DND-41 (cell line): ENCODE measurements around the gene RAPGEF5.

Source experiments
- EZH2 ChIP-seq: IDR thresholded peaks from 3 replicates; pipeline ENCODE4 v1.6.1; 2012; ENCODE audit warnings: borderline replicate concordance, low read depth, mild to moderate bottlenecking, moderate library complexity, low read length, inconsistent platforms; ENCODE audit not compliant: severe bottlenecking
- TF ChIP-seq, protein P1 (sequence below): IDR thresholded peaks from 2 replicates; pipeline ENCODE4 v1.5.1; 2012; ENCODE audit warnings: borderline replicate concordance, low read length, moderate library complexity, mild to moderate bottlenecking; ENCODE audit not compliant: poor library complexity, severe bottlenecking; ENCODE audit errors: extremely low read depth

DNA sequence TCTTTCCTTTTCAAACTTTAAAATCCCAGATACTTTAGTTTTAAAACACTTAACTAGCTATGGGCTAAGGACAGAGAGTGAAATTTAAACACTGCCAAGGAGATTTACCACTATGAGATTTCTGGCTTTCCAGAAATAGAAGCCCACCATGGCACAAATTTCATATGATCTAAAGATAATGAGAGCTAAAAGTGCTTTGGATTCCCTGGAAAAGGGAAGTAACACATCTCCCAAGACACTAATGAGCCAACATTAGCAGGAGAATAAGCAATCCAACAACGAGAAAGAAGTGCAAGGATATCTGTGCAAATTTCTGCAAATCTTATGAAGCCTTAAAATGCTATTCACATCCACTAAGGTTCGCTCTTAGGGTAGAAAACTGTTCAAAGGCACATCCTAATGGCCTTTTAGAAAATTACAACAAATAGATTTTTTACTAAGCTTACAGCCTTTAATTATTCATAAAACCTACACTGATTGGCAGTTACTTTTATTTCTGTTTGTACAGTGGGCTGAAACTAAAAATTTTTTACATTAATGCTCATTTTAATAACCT, 100.3 kb downstream of the RAPGEF5 start:
- TF ChIP-seq, protein P1, sequence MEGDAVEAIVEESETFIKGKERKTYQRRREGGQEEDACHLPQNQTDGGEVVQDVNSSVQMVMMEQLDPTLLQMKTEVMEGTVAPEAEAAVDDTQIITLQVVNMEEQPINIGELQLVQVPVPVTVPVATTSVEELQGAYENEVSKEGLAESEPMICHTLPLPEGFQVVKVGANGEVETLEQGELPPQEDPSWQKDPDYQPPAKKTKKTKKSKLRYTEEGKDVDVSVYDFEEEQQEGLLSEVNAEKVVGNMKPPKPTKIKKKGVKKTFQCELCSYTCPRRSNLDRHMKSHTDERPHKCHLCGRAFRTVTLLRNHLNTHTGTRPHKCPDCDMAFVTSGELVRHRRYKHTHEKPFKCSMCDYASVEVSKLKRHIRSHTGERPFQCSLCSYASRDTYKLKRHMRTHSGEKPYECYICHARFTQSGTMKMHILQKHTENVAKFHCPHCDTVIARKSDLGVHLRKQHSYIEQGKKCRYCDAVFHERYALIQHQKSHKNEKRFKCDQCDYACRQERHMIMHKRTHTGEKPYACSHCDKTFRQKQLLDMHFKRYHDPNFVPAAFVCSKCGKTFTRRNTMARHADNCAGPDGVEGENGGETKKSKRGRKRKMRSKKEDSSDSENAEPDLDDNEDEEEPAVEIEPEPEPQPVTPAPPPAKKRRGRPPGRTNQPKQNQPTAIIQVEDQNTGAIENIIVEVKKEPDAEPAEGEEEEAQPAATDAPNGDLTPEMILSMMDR: peak; percentile 6
- no peak for TF ChIP-seq EZH2
